Neural progenitor cell (in vitro differentiated cells): ENCODE data around the gene SMIM28.
"Not testable (repeated sequence)": the region's sequence is repeated elsewhere in the genome, so short reads cannot be mapped to it uniquely, and the experiment has no call there.

Experiments
- CTCF ChIP-seq: fragments of 200-600 bp; sonication (generic); IDR thresholded peaks from 2 replicates; pipeline ENCODE4 v1.5.1; 2017; ENCODE audit warnings: antibody characterized with exemption, mild to moderate bottlenecking
- EZH2phosphoT487 ChIP-seq: fragments of 200-600 bp; sonication (generic); IDR thresholded peaks from 2 replicates; pipeline ENCODE4 v1.6.1; 2017; ENCODE audit warnings: antibody characterized with exemption

DNA sequence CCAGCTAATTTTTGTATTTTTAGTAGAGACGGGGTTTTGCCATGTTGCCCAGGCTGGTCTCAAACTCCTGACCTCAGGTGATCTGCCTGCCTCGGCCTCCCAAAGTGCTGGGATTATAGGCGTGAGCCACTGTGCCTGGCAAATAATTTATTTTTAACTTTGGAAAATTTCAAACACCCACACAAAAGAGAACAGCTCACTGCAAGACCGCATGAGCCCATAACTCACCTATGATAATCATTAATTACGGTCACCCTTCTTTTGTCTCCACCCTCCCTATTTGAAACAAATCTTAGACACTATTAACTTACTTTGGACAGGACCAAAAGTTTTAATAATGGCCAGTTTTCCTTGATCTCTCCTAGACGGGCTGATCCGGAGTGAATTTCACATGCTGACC lies 47.6 kb downstream of the SMIM28 start:
- TF ChIP-seq CTCF, EZH2phosphoT487: not testable (repeated sequence)
